NB4 (cell line): ENCODE results near the gene PITPNC1.

Source experiments
- POLR2A ChIP-seq: IDR thresholded peaks from 2 replicates; pipeline ENCODE4 v1.6.1; 2011; ENCODE audit warnings: mild to moderate bottlenecking; ENCODE audit not compliant: insufficient read length; ENCODE audit errors: extremely low read depth
- TF ChIP-seq, protein P1 (sequence below): IDR thresholded peaks from one replicate; pipeline ENCODE4 v1.5.1; 2012; ENCODE audit warnings: low read depth, low read length

DNA sequence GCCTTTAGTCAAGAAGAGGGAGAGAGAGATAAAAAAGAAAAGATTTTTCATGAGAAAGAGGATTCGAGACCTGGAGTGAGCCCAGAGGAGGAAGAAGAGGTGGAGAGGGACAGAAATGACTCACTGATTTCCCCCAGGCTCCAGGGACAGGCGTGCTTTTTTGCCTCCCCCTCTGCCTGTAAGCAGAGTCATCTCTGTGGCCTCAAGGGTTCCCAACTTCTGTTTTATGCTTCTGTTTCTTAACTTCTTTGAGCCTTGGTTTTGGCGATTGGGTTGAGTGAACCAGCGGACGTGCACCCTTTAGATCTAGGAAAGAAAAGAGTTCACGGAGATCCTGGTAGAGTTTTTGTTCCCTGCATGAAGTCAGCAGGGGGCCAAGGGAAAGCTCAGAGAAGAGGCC, 192.8 kb downstream of the PITPNC1 start:
- TF ChIP-seq, protein P1, sequence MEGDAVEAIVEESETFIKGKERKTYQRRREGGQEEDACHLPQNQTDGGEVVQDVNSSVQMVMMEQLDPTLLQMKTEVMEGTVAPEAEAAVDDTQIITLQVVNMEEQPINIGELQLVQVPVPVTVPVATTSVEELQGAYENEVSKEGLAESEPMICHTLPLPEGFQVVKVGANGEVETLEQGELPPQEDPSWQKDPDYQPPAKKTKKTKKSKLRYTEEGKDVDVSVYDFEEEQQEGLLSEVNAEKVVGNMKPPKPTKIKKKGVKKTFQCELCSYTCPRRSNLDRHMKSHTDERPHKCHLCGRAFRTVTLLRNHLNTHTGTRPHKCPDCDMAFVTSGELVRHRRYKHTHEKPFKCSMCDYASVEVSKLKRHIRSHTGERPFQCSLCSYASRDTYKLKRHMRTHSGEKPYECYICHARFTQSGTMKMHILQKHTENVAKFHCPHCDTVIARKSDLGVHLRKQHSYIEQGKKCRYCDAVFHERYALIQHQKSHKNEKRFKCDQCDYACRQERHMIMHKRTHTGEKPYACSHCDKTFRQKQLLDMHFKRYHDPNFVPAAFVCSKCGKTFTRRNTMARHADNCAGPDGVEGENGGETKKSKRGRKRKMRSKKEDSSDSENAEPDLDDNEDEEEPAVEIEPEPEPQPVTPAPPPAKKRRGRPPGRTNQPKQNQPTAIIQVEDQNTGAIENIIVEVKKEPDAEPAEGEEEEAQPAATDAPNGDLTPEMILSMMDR: no peak
- no peak for TF ChIP-seq POLR2A
